RCC 7860 (cell line): Measurements from ENCODE around the gene GRB10.
A peak's percentile ranks its signal among the peaks of the same experiment; 100 is the strongest.

Experiments used
- DNase-seq: peaks from one replicate; pipeline ENCODE4 v3.0.0-alpha.2; 2015; ENCODE audit warnings: low spot score
- FAIRE-seq: peaks from 2 replicates; lab custom pipeline; 2012; peaks lifted over from hg19 to GRCh38; lab: Jason Lieb, UNC

GRB10 gene

GRCh38 chr7:50782375-50783208 lies at the start of gene GRB10:
Gene GRB10, minus strand, starts transcription at chr7:50782896. Its CDS starts 50,574 bp downstream, at chr7:50732322.
- no peak for DNase-seq
- FAIRE-seq: no peak

DNA sequence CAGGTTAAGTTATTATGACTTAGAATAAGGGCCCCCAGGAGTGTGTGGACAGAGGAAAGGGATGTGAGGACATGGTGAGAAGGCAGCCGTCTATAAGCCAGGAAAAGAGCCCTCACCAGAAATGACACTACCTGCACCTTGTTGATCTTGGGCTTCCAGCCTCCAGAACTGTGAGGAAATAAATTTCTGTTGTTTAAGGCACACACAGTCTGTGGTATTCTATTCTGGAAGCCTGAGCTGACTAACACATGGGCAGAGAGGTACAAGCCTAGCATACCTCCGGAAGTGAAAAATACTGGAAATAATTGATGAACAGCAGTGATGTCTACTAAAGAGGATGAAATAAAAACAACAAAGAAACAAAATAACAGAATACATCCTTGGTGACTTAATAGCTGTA lies 46.1 kb upstream of the GRB10 start:
- FAIRE-seq: no peak
- DNase-seq: no peak

- FAIRE-seq (no peak), DNase-seq (no peak)
Observed at GRCh38 chr7:50828116-50828515, 45.4 kb upstream of the GRB10 start.

DNA sequence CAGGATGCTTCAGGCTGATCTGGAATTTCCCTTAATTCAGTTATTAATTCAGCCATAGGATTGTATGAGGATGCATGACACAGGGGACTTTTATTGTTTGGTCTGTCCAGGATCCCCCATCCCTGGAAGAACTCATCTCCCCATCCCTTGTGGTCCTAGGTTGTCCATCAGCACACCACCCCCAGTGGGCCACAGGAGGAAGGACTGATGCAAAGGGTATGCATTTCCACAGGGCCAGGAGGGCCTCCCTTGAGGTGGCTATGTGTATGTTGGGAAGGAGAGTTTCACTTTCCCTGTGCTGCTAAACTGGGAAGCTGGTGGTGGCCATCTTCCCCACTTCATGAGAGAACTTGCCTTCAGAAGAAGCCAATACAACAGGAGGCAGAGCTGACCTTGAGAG lies 44.6 kb upstream of the GRB10 start:
- FAIRE-seq: no peak
- no peak for DNase-seq

- FAIRE-seq (peak; percentile 97), DNase-seq (peak; percentile 97)
Observed at GRCh38 chr7:50826371-50827172, 43.9 kb upstream of the GRB10 start.

DNA sequence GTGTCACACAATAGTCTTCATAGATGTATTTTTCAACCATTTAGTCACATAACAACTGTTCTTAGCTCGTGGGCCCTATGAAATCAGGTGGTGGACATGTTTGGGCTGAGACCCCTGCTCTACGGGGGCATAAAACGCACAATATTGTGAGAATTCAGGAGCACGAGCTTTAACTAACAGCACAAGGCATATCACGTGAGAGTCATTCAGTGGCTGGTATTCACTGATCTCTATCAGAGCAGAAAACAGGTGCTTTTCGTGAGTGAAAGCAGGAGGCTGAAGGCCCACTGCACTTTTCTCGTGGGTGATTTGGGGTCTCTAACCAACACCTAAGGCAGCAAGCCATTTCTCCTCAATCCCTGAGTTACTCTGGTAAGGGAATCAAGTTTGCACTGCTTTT lies 42.8 kb upstream of the GRB10 start:
- FAIRE-seq: no peak
- no peak for DNase-seq

DNA sequence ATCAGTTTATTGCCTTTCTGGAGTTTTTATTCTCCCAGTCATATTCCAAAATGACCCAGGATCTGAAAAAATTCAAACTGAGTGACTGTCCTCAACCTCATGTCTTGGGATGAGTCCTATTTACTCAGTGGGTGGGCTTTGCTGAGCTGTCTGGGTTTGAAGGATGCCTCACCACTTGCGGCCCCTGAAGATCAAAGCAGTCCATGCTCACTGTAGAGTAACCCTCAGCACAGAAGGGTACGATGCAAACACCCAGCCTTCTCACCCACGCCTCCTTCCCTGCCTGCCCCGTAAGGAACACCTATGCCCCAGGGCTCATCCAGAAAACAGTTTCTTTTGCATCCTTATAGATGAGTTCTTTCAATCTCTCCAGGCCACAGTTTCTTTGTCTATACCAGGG lies 42.2 kb upstream of the GRB10 start:
- FAIRE-seq (peak; percentile 64), DNase-seq (peak; percentile 63)

DNA sequence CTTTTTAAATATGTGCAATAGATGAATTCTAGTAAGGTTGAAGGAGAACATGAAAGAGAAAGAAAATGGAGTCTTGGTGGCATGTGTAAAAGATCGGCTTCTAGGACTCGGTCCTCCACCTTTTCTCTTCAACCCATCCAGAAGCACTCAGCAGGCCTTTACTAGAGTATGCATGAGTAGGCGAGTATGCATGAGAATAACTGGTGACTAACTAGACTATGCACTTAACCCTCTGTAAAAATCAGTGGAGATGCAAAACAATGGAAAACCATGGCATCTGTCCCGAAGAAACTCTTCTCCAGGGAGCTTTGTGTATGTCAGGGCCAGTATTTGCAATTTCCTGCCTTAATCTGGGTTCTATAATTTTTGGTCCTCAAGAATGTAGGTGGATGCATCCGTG lies 40.0 kb upstream of the GRB10 start:
- FAIRE-seq: peak; percentile 39
- DNase-seq: peak; percentile 70

GRCh38 chr7:50822110-50822509 lies 39.4 kb upstream of the GRB10 start:
- FAIRE-seq: peak; percentile 10
- DNase-seq: no peak

GRCh38 chr7:50821457-50822008 lies 38.8 kb upstream of the GRB10 start:
- peak; percentile 70 for FAIRE-seq
- DNase-seq: peak; percentile 79

- FAIRE-seq: no peak
- DNase-seq: peak; percentile 32
Observed at GRCh38 chr7:50818324-50818723, 35.6 kb upstream of the GRB10 start.

GRCh38 chr7:50817561-50817960 lies 34.9 kb upstream of the GRB10 start:
- DNase-seq (no peak), FAIRE-seq (no peak)

DNA sequence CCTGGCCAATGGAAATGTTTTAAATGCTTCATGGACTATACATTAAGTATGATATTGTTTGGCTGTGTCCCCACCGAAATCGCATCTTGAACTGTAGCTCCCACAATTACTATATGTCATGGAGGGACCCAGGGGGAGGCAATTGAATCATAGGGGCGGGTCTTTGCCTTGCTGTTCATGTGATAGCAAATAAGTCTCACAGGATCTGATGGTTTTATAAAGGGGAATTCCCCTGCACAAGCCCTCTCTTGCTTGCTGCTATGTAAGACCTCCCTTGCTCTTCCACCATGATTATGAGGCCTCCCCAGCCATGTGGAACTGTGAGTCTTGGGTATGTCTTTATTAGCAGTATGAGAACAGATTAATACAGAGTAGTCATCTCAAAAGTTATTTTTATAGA lies 32.4 kb upstream of the GRB10 start:
- no peak for DNase-seq
- no peak for FAIRE-seq

DNA sequence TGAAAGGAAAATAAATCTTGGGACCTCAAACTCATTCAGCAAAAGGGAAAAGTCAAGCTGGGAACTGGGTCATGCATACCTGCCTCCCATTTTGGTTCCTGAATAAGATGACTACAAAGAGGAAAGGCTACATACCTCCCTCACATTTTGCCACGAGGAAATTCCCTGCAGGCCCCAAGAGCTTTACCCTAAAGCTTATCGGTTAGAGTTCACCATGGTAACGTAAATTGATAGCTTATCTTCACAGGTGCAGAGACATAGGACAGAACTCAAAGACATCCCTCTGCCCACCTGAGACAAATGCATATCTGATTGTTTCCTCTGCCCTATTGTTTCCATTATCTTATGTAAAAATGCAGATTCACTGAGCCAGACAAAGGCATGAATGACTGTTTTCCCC lies 31.5 kb upstream of the GRB10 start:
- no peak for DNase-seq
- FAIRE-seq: no peak

DNA sequence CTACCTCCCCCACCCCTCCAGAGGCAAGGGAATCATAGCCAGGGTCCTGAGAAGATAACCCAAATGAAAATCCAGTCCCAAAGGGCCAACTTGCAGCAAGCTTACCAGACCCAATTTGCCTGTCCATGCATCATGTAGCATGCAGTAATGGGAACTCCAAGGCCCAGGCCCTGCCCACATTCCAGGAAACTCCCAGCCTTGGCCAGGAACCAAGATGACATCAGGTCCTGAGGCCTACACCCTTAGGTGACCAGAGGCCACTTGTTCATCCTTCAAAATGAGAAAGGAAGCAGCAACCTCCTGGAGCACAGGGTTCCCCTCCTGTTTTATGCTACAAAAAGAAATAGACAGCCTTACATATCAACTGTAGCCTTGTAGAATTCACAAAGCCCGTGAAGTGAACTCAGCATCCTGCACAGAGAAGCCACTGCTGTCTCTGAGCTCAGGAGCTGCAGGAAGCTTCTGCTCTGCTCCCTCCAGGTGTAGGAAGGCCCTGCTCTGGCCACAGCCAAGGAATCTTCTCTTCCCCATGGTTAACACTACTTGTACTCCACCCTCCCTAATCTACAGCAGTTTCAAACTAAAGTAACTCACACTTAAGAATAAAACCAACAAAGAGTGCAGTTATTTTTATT lies 30.3 kb upstream of the GRB10 start:
- FAIRE-seq (peak; percentile 88), DNase-seq (peak; percentile 84)

DNA sequence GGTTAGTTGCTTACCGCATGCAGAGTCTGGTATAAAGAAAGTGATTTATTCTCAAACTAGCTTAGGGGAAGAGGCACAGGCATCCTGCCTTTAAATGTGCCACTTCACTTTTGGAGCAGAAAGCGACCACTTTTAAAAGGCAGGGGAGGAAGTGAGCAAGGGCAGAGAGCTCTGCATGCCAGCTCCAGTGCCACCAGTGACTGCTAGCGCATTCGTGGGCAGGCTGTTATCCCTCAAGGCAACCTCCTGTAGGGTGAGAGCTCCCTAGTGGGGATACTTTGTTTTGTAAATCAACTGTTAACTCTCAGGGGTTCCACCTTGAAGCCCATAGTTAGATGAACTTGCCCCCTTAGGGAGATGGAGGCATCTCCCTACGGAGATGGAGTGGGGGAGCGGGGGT lies 29.4 kb upstream of the GRB10 start:
- DNase-seq: no peak
- no peak for FAIRE-seq

- FAIRE-seq (no peak), DNase-seq (no peak)
Observed at GRCh38 chr7:50808282-50808888, 25.7 kb upstream of the GRB10 start.

GRCh38 chr7:50807026-50807730 lies 24.5 kb upstream of the GRB10 start:
- DNase-seq (peak; percentile 87), FAIRE-seq (peak; percentile 95)

DNA sequence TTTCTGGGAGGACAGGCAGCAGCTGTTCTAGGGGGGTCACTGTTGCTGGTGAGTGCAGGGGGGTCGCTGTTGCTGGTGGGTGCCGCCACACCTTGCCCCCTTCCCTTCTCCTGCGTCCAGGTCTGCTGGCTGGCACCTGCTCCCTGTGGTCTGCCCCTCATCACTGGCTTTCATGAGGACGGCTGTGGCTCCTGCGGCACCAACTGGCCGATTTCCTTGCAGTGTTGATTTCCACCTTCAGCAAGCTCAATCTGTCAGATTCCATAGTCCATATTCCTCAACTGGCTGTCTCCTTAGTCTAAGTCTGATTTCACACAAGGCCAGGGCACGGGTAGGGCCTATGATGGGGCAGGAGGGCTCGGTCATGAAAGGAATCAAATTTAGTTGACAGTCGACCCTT lies 23.4 kb upstream of the GRB10 start:
- no peak for FAIRE-seq
- DNase-seq: no peak

- no peak for FAIRE-seq
- DNase-seq: no peak
Observed at GRCh38 chr7:50805447-50806125, 22.9 kb upstream of the GRB10 start.
